Measurements from ENCODE around the gene MYEF2.

The MYEF2 gene

GRCh38 chr15:48178648-48178931 lies 495 bp upstream of the MYEF2 start:
- peak overlapping the region; percentile 48 for H3K4me3 ChIP-seq (ENCODE audit: control insufficient read depth, low read depth, low read length)
- DNase-seq (ENCODE audit: low read depth) = no peak

DNA sequence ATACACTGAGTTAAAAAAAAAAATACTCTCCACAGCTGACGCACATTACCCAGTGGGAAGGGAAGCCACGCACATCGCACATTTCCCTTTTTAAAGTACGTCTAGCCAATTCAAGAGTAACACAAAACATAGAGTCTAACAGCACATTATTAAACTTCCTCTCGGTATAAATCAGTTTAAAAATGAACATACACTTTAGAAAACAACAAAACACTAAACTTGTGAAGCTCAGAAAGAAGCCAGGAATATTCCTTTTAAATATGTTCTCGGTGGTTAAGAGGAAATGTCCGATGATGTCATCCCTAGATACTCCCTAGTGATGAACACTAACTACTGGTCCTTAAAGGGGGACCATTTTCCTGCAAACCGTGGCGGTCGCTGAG lies 721 bp downstream of the MYEF2 start:
- TF ChIP-seq, protein P1, sequence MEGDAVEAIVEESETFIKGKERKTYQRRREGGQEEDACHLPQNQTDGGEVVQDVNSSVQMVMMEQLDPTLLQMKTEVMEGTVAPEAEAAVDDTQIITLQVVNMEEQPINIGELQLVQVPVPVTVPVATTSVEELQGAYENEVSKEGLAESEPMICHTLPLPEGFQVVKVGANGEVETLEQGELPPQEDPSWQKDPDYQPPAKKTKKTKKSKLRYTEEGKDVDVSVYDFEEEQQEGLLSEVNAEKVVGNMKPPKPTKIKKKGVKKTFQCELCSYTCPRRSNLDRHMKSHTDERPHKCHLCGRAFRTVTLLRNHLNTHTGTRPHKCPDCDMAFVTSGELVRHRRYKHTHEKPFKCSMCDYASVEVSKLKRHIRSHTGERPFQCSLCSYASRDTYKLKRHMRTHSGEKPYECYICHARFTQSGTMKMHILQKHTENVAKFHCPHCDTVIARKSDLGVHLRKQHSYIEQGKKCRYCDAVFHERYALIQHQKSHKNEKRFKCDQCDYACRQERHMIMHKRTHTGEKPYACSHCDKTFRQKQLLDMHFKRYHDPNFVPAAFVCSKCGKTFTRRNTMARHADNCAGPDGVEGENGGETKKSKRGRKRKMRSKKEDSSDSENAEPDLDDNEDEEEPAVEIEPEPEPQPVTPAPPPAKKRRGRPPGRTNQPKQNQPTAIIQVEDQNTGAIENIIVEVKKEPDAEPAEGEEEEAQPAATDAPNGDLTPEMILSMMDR (conservative IDR thresholded peaks at IDR 0.05; ENCODE audit: control insufficient read depth, insufficient read depth, low read depth, low read length) = no peak
- peak; percentile 53 for DNase-seq (ENCODE audit: low read depth)

More at GRCh38 chr15:48178648-48178931, 495 bp upstream of the MYEF2 start:
- TF ChIP-seq, protein P1 (conservative IDR thresholded peaks at IDR 0.05; ENCODE audit: control insufficient read depth, insufficient read depth, low read depth, low read length) = no peak

DNA sequence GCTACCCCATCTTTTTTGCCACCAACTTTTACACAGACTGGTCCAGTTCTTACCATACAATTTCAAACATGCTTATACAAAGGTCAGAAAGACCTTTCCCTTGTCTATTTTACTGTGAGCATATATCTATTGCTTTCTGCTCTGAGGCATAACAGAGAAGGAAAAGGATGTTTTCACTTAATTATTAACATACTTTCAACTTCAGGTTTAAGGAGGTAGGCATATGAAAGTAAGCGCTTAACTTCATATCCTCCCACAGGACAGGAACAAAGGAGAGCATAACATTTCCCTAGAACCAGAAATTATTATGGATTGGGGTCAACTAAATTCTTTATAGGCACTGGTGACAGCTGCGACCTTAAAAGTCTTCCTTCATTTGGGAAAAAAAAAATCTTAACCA lies 1.1 kb downstream of the MYEF2 start:
- no peak for DNase-seq (ENCODE audit: low read depth)
- TF ChIP-seq, protein P1 (conservative IDR thresholded peaks at IDR 0.05; ENCODE audit: control insufficient read depth, insufficient read depth, low read depth, low read length) = no peak
- no peak overlapping the region for H3K4me3 ChIP-seq (ENCODE audit: control insufficient read depth, low read depth, low read length)

More for the DNA sequence above, 721 bp downstream of the MYEF2 start:
- H3K4me3 ChIP-seq (ENCODE audit: control insufficient read depth, low read depth, low read length) = peak overlapping the region; percentile 48

DNA sequence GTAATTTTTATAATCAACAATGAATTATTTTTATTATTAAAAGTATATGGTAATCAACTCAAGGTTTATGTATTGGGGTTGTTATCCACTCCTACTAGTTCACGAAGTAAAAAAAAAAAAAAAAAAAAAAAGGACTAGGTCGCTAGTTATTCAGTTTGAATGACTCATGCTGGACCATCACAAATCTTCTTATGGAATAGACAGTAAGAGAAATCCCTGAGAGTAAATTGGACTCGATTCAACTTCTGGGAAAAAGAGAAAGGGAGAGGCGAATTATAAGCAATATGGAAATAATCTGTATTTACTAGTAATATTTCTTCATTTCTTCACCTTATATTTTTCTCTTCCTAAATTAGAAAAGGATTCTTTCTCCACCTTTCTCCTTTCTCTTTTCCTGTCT lies 2.0 kb downstream of the MYEF2 start:
- H3K4me3 ChIP-seq (ENCODE audit: control insufficient read depth, low read depth, low read length) = no peak overlapping the region
- TF ChIP-seq, protein P1 (conservative IDR thresholded peaks at IDR 0.05; ENCODE audit: control insufficient read depth, insufficient read depth, low read depth, low read length) = no peak
- DNase-seq (ENCODE audit: low read depth) = peak; percentile 42

DNA sequence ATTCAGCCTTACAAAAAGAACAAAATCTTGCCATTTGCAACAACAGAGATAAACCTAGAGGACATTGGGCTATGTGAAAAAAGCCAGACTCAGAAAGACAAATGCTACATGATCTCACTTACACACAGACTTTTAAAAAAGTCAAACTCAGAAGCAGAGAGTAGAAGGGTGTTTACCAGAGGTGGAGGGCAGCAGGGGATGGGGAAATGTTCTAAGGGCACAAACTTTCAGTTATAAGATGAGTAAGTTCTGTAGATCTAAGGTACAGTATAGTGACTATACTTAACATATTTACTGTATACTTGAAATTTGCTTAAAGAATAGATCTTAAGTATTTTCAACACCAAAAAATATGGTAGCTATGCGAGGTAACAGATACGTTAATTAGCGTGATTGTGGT lies 3.0 kb downstream of the MYEF2 start:
- TF ChIP-seq, protein P1 (conservative IDR thresholded peaks at IDR 0.05; ENCODE audit: control insufficient read depth, insufficient read depth, low read depth, low read length) = no peak
- no peak for DNase-seq (ENCODE audit: low read depth)
- no peak overlapping the region for H3K4me3 ChIP-seq (ENCODE audit: control insufficient read depth, low read depth, low read length)

- DNase-seq (ENCODE audit: low read depth) = no peak
- no peak overlapping the region for H3K4me3 ChIP-seq (ENCODE audit: control insufficient read depth, low read depth, low read length)
- TF ChIP-seq, protein P1 (conservative IDR thresholded peaks at IDR 0.05; ENCODE audit: control insufficient read depth, insufficient read depth, low read depth, low read length) = no peak
Observed at GRCh38 chr15:48170981-48171380, 7.1 kb downstream of the MYEF2 start.

DNA sequence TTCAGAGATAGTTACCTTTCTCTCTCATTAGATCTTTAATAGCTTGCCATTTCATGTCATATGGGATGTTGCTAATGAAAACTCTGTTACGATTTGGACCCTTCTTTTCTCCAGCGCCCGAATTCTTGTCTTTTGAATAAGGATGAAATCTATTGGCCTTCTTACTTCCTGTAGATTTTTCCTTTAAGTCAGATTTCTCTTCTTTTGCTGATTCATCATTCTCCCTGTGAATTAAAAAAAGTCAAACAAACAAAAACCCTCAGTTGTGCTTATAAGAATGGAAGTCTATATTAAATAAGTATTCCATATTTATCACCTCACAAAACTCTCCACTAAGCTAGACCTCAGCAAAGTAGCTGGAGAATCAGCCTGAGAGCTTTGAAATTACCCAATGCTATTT lies 9.5 kb downstream of the MYEF2 start:
- H3K4me3 ChIP-seq (ENCODE audit: control insufficient read depth, low read depth, low read length) = no peak overlapping the region
- TF ChIP-seq, protein P1 (conservative IDR thresholded peaks at IDR 0.05; ENCODE audit: control insufficient read depth, insufficient read depth, low read depth, low read length) = no peak
- no peak for DNase-seq (ENCODE audit: low read depth)
